ENCODE data around the gene UGT1A8. TPM values are rescaled to one million over a fixed set of nuclear protein-coding genes. Genes with fewer than 3 reads are reported as not detected.

The UGT1A8 gene
- total RNA-seq, 1 donor from 2014 or later: not detected

- POLR2A ChIA-PET: no interaction called here
- H3K27ac Mint-ChIP-seq: no peak overlapping the region
- intact Hi-C loops (cut with micrococcal nuclease): no loop called here
- no peaks in the 10 kb centered on the region for H3K4me1 Mint-ChIP-seq
- H3K36me3 Mint-ChIP-seq (ENCODE audit: low read depth): no peaks in the 10 kb centered on the region
- no peak for ATAC-seq (ENCODE audit: low read depth)
- H3K9me3 Mint-ChIP-seq: no peaks in the 10 kb centered on the region
- peaks cover 17% of the 10 kb centered on the region for H3K27me3 Mint-ChIP-seq
- no peak overlapping the region for H3K4me3 Mint-ChIP-seq
- no peak for TF ChIP-seq CTCF (IDR thresholded peaks at IDR 0.05)
- DNase-seq: no peak
- CTCF ChIA-PET: no interaction called here
Observed at GRCh38 chr2:233807215-233807865, 189.9 kb downstream of the UGT1A8 start.

- POLR2A ChIA-PET: no interaction called here
- no peak for ATAC-seq (ENCODE audit: low read depth)
- Mint-ChIP-seq H3K27me3 (peaks cover 9% of the 10 kb centered on the region), H3K4me3 (no peak overlapping the region), H3K36me3 (ENCODE audit: low read depth) (no peaks in the 10 kb centered on the region), H3K9me3 (no peaks in the 10 kb centered on the region), H3K4me1 (no peaks in the 10 kb centered on the region), H3K27ac (no peak overlapping the region)
- no peak for TF ChIP-seq CTCF (IDR thresholded peaks at IDR 0.05)
- intact Hi-C loops (cut with micrococcal nuclease): no loop called here
- DNase-seq: peak; percentile 5
- CTCF ChIA-PET: no interaction called here
Observed at GRCh38 chr2:233807966-233808935, 190.8 kb downstream of the UGT1A8 start.

- H3K27ac Mint-ChIP-seq: no peak overlapping the region
- ChIA-PET POLR2A (no interaction called here), CTCF (no interaction called here)
- no peak for TF ChIP-seq CTCF (IDR thresholded peaks at IDR 0.05)
- intact Hi-C loops (cut with micrococcal nuclease): no loop called here
- no peaks in the 10 kb centered on the region for H3K9me3 Mint-ChIP-seq
- no peaks in the 10 kb centered on the region for H3K36me3 Mint-ChIP-seq (ENCODE audit: low read depth)
- peaks cover 6% of the 10 kb centered on the region for H3K27me3 Mint-ChIP-seq
- no peak overlapping the region for H3K4me3 Mint-ChIP-seq
- H3K4me1 Mint-ChIP-seq: no peaks in the 10 kb centered on the region
- ATAC-seq (ENCODE audit: low read depth) (no peak), DNase-seq (peak; percentile 1)
Observed at GRCh38 chr2:233810385-233810784, 193.0 kb downstream of the UGT1A8 start.

- Mint-ChIP-seq H3K36me3 (ENCODE audit: low read depth) (no peaks in the 10 kb centered on the region), H3K27ac (no peak overlapping the region), H3K27me3 (peaks cover 9% of the 10 kb centered on the region), H3K4me3 (no peak overlapping the region), H3K4me1 (no peaks in the 10 kb centered on the region), H3K9me3 (no peaks in the 10 kb centered on the region)
- ATAC-seq (ENCODE audit: low read depth): no peak
- POLR2A ChIA-PET: no interaction called here
- no peak for TF ChIP-seq CTCF (IDR thresholded peaks at IDR 0.05)
- DNase-seq: no peak
- intact Hi-C loops (cut with micrococcal nuclease): no loop called here
- CTCF ChIA-PET: no interaction called here
Observed at GRCh38 chr2:233811087-233811486, 193.7 kb downstream of the UGT1A8 start.

- H3K27me3 Mint-ChIP-seq: peaks cover 15% of the 10 kb centered on the region
- H3K36me3 Mint-ChIP-seq (ENCODE audit: low read depth): no peaks in the 10 kb centered on the region
- peak; percentile 7 for DNase-seq
Observed at GRCh38 chr2:233811732-233812131, 194.3 kb downstream of the UGT1A8 start.

More at GRCh38 chr2:233811732-233812131, 194.3 kb downstream of the UGT1A8 start:
- no peak for ATAC-seq (ENCODE audit: low read depth)
- Mint-ChIP-seq H3K9me3 (no peaks in the 10 kb centered on the region), H3K4me3 (no peak overlapping the region), H3K27ac (no peak overlapping the region), H3K4me1 (no peaks in the 10 kb centered on the region)
- POLR2A ChIA-PET: no interaction called here
- TF ChIP-seq CTCF (IDR thresholded peaks at IDR 0.05): no peak
- intact Hi-C loops (cut with micrococcal nuclease): no loop called here
- CTCF ChIA-PET: no interaction called here

All from activated B cell treated with CpG ODN at 0.5 μM for 24 hours (primary cell).